Keratinocyte (primary cell): ENCODE results near the gene ADRB1. TPM values are rescaled to one million over a fixed set of nuclear protein-coding genes. Genes with fewer than 3 reads are reported as not detected.

Experiments
- DNase-seq: peaks from one replicate; pipeline ENCODE4 v3.0.0-alpha.2; 2011; ENCODE audit warnings: low read depth, missing footprints, low spot score
- FAIRE-seq: peaks from 2 replicates; lab custom pipeline; 2011; peaks lifted over from hg19 to GRCh38; lab: Jason Lieb, UNC
- H2AFZ ChIP-seq: 2 replicates; pipeline ENCODE4 v1.6.0; 2012; ENCODE audit warnings: low read length, control low read depth, inconsistent platforms; ENCODE audit not compliant: control insufficient read depth
- H3K27ac ChIP-seq: 2 replicates; pipeline ENCODE4 v1.5.1; 2011; ENCODE audit warnings: low read length; ENCODE audit not compliant: control insufficient read depth, insufficient read depth
- H3K27me3 ChIP-seq: 3 replicates; pipeline ENCODE4 v1.6.0; 2011; ENCODE audit warnings: low read length; ENCODE audit not compliant: control insufficient read depth, insufficient read depth; ENCODE audit errors: extremely low read depth
- H3K36me3 ChIP-seq, 2 experiments: 2 replicates in 1 of 2; 3 replicates in 1 of 2; pipeline ENCODE4 v1.5.1; 2011; ENCODE audit warnings: low read length in 2 of 2, mild to moderate bottlenecking in 1 of 2; ENCODE audit not compliant: control insufficient read depth in 2 of 2, insufficient read depth in 2 of 2; ENCODE audit errors: extremely low read depth in 1 of 2
- H3K4me1 ChIP-seq: 3 replicates; pipeline ENCODE4 v1.5.1; 2011; ENCODE audit warnings: low read length; ENCODE audit not compliant: control insufficient read depth, insufficient read depth; ENCODE audit errors: extremely low read depth
- H3K4me2 ChIP-seq: 3 replicates; pipeline ENCODE4 v1.6.0; 2011; ENCODE audit warnings: low read depth, low read length; ENCODE audit not compliant: control insufficient read depth, insufficient read depth; ENCODE audit errors: extremely low read depth
- H3K4me3 ChIP-seq, 3 experiments: fragments of 200-600 bp in 1 of 3; sonication (generic) in 1 of 3; 2 replicates in 2 of 3; 3 replicates in 1 of 3; pipeline ENCODE4 v1.5.1; 2011 to 2016; ENCODE audit warnings: low read length in 3 of 3, mild to moderate bottlenecking in 3 of 3, control low read depth in 2 of 3, inconsistent platforms in 1 of 3, low read depth in 1 of 3, mixed read lengths in 1 of 3, mixed run types in 1 of 3, moderate library complexity in 1 of 3; ENCODE audit not compliant: control insufficient read depth in 2 of 3, insufficient read depth in 2 of 3; ENCODE audit errors: extremely low read depth in 1 of 3
- H3K79me2 ChIP-seq: 2 replicates; pipeline ENCODE4 v1.6.0; 2012; ENCODE audit warnings: low read length; ENCODE audit not compliant: control insufficient read depth, insufficient read depth
- H3K9ac ChIP-seq: 3 replicates; pipeline ENCODE4 v1.6.0; 2011; ENCODE audit warnings: low read length; ENCODE audit not compliant: control insufficient read depth, insufficient read depth; ENCODE audit errors: extremely low read depth
- H3K9me1 ChIP-seq: 3 replicates; pipeline ENCODE4 v1.6.0; 2011; ENCODE audit warnings: low read length; ENCODE audit not compliant: control insufficient read depth, insufficient read depth; ENCODE audit errors: extremely low read depth
- H3K9me3 ChIP-seq: 2 replicates; pipeline ENCODE4 v1.5.1; 2012; ENCODE audit warnings: low read depth, low read length; ENCODE audit not compliant: control insufficient read depth
- H4K20me1 ChIP-seq: 3 replicates; pipeline ENCODE4 v1.6.0; 2011; ENCODE audit warnings: low read length; ENCODE audit not compliant: control insufficient read depth, insufficient read depth; ENCODE audit errors: extremely low read depth
- EZH2 ChIP-seq: IDR thresholded peaks from one replicate; pipeline ENCODE4 v1.6.1; 2012; ENCODE audit warnings: inconsistent platforms, mild to moderate bottlenecking, low read length, moderate library complexity
- dilution Hi-C: fragments of 300-500 bp; cut with MboI; formaldehyde crosslinking; loops from one replicate; pipeline ENCODE4 v1.7.0; 2020; ENCODE audit warnings: low sequenced_read_pairs; ENCODE audit not compliant: extremely low pct_ligation_motif_present
- polyA plus RNA-seq, 5 experiments: library from polyadenylated mRNA; depleted of rRNA in 3 of 5; stranded (reverse) in 3 of 5; stranded (forward) in 1 of 5; unstranded in 1 of 5; fragments of >200 nt; gene quantifications; 1 replicate in 1 of 5; 2 replicates in 3 of 5; 3 replicates in 1 of 5; pipeline versions ENCODE4 v1.2.1 to v1.2.3, GENCODE V29; 2011 to 2012; ENCODE audit warnings: missing spikeins in 2 of 5, low read depth in 1 of 5, low replicate concordance in 1 of 5
- TF ChIP-seq, protein P1 (sequence below), 3 experiments: IDR thresholded peaks in 1 of 3; conservative IDR thresholded peaks in 1 of 3; optimal IDR thresholded peaks in 1 of 3; 2 replicates in 2 of 3; 3 replicates in 1 of 3; pipeline versions ENCODE3 to v1.5.1; 2011; ENCODE audit warnings: low read length in 3 of 3, mild to moderate bottlenecking in 3 of 3, moderate library complexity in 2 of 3, control low read depth in 1 of 3, inconsistent platforms in 1 of 3; ENCODE audit not compliant: insufficient read depth in 2 of 3; ENCODE audit errors: extremely low read depth in 1 of 3

The ADRB1 gene
- polyA plus RNA-seq, 1 donor (not counting 4 experiments of a cell fraction or from before 2014, with no cell fraction given): 0.05 TPM

DNA sequence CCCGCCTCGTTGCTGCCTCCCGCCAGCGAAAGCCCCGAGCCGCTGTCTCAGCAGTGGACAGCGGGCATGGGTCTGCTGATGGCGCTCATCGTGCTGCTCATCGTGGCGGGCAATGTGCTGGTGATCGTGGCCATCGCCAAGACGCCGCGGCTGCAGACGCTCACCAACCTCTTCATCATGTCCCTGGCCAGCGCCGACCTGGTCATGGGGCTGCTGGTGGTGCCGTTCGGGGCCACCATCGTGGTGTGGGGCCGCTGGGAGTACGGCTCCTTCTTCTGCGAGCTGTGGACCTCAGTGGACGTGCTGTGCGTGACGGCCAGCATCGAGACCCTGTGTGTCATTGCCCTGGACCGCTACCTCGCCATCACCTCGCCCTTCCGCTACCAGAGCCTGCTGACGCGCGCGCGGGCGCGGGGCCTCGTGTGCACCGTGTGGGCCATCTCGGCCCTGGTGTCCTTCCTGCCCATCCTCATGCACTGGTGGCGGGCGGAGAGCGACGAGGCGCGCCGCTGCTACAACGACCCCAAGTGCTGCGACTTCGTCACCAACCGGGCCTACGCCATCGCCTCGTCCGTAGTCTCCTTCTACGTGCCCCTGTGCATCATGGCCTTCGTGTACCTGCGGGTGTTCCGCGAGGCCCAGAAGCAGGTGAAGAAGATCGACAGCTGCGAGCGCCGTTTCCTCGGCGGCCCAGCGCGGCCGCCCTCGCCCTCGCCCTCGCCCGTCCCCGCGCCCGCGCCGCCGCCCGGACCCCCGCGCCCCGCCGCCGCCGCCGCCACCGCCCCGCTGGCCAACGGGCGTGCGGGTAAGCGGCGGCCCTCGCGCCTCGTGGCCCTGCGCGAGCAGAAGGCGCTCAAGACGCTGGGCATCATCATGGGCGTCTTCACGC lies 825 bp downstream of the ADRB1 start:
- Histone ChIP-seq H3K36me3 (no peaks in the 10 kb centered on the region), H3K9me1 (no peaks in the 10 kb centered on the region), H3K79me2 (no peaks in the 10 kb centered on the region), H3K4me2 (peak overlapping the region; percentile 50), H3K9me3 (peaks cover 5% of the 10 kb centered on the region), H3K9ac (no peak overlapping the region), H3K4me1 (peaks cover 5% of the 10 kb centered on the region), H3K27ac (no peak overlapping the region), H4K20me1 (no peaks in the 10 kb centered on the region), H3K4me3 (peak overlapping the region in 2 of 3 experiments; percentile 26 to 63), H2AFZ (no peak overlapping the region), H3K27me3 (peaks cover 28% of the 10 kb centered on the region)
- FAIRE-seq (no peak), DNase-seq (no peak)
- TF ChIP-seq, protein P1, sequence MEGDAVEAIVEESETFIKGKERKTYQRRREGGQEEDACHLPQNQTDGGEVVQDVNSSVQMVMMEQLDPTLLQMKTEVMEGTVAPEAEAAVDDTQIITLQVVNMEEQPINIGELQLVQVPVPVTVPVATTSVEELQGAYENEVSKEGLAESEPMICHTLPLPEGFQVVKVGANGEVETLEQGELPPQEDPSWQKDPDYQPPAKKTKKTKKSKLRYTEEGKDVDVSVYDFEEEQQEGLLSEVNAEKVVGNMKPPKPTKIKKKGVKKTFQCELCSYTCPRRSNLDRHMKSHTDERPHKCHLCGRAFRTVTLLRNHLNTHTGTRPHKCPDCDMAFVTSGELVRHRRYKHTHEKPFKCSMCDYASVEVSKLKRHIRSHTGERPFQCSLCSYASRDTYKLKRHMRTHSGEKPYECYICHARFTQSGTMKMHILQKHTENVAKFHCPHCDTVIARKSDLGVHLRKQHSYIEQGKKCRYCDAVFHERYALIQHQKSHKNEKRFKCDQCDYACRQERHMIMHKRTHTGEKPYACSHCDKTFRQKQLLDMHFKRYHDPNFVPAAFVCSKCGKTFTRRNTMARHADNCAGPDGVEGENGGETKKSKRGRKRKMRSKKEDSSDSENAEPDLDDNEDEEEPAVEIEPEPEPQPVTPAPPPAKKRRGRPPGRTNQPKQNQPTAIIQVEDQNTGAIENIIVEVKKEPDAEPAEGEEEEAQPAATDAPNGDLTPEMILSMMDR (optimal IDR thresholded peaks at IDR 0.05 in 1 of 3, IDR thresholded peaks at IDR 0.05 in 1 of 3, conservative IDR thresholded peaks at IDR 0.05 in 1 of 3; ENCODE audit: extremely low read depth in 1 of 3, insufficient read depth in 2 of 3, low read length in 3 of 3): no peak
- peak; percentile 96 for TF ChIP-seq EZH2
- dilution Hi-C loops: no loop called here

DNA sequence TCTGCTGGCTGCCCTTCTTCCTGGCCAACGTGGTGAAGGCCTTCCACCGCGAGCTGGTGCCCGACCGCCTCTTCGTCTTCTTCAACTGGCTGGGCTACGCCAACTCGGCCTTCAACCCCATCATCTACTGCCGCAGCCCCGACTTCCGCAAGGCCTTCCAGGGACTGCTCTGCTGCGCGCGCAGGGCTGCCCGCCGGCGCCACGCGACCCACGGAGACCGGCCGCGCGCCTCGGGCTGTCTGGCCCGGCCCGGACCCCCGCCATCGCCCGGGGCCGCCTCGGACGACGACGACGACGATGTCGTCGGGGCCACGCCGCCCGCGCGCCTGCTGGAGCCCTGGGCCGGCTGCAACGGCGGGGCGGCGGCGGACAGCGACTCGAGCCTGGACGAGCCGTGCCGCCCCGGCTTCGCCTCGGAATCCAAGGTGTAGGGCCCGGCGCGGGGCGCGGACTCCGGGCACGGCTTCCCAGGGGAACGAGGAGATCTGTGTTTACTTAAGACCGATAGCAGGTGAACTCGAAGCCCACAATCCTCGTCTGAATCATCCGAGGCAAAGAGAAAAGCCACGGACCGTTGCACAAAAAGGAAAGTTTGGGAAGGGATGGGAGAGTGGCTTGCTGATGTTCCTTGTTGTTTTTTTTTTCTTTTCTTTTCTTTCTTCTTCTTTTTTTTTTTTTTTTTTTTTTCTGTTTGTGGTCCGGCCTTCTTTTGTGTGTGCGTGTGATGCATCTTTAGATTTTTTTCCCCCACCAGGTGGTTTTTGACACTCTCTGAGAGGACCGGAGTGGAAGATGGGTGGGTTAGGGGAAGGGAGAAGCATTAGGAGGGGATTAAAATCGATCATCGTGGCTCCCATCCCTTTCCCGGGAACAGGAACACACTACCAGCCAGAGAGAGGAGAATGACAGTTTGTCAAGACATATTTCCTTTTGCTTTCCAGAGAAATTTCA lies 1.7 kb downstream of the ADRB1 start:
- TF ChIP-seq EZH2: peak; percentile 71
- TF ChIP-seq, protein P1 (optimal IDR thresholded peaks at IDR 0.05 in 1 of 3, IDR thresholded peaks at IDR 0.05 in 1 of 3, conservative IDR thresholded peaks at IDR 0.05 in 1 of 3; ENCODE audit: extremely low read depth in 1 of 3, insufficient read depth in 2 of 3, low read length in 3 of 3): no peak
- Histone ChIP-seq H3K79me2 (no peaks in the 10 kb centered on the region), H3K9ac (no peak overlapping the region), H3K4me2 (peak overlapping the region; percentile 50), H3K36me3 (no peaks in the 10 kb centered on the region), H3K4me3 (no peak overlapping the region), H3K27me3 (peaks cover 28% of the 10 kb centered on the region), H3K9me3 (peaks cover 5% of the 10 kb centered on the region), H3K9me1 (no peaks in the 10 kb centered on the region), H2AFZ (no peak overlapping the region), H3K4me1 (peaks cover 5% of the 10 kb centered on the region), H4K20me1 (no peaks in the 10 kb centered on the region), H3K27ac (no peak overlapping the region)
- dilution Hi-C loops: no loop called here
- FAIRE-seq (no peak), DNase-seq (no peak)
